ENCODE results near the gene SPAG8. TPM values are rescaled to one million over a fixed set of nuclear protein-coding genes. Genes with fewer than 3 reads are reported as not detected.

Gene SPAG8
- 0.73 and 2.2 TPM in 2 replicates for total RNA-seq

GRCh38 chr9:35812025-35812602 is at the start of gene SPAG8:
TSS of gene SPAG8 (minus strand) at chr9:35812262. CDS start at chr9:35812147, 115 bp downstream.

GRCh38 chr9:35829084-35829763 is 17.2 kb upstream of the SPAG8 start, which contains the start of gene TMEM8B:
TSS of gene TMEM8B (plus strand) at chr9:35829228. CDS start at chr9:35829448, 220 bp downstream.

GRCh38 chr9:35828716-35829083 is 16.6 kb upstream of the SPAG8 start, which contains the start of gene FAM221B:
TSS of gene FAM221B (minus strand) at chr9:35828732. CDS start at chr9:35826161, 2,571 bp downstream.

GRCh38 chr9:35814841-35815543 is 2.9 kb upstream of the SPAG8 start, which contains the start of gene HINT2:
TSS of gene HINT2 (minus strand) at chr9:35815042. CDS start at chr9:35814979, 63 bp downstream.

GRCh38 chr9:35791297-35791921 is 20.7 kb downstream of the SPAG8 start, which contains the start of gene NPR2:
TSS of gene NPR2 (plus strand) at chr9:35791591. CDS start at chr9:35792409, 818 bp downstream.

Small RNA genes lying within 50 kb of the gene (small RNA-seq; reads per million reads assigned to genes)
- 0.49 reads per million, percentile 29 among the genes with 10 or more reads in this experiment for gene HINT2

Other genes with a start within 250 kb of the SPAG8 start
- 10.9 and 11.8 TPM in 2 replicates for gene TESK1, start 207.0 kb downstream of the SPAG8 start, total RNA-seq
- 1.6 and 4.4 TPM in 2 replicates for gene CD72, start 193.8 kb downstream of the SPAG8 start, total RNA-seq
- 1.1 TPM in 1 of 2 replicates, not detected in the other for gene SIT1, start 161.3 kb downstream of the SPAG8 start, total RNA-seq
- 167,582 and 231,316 TPM in 2 replicates for gene RMRP, start 154.2 kb downstream of the SPAG8 start, total RNA-seq
- 9.6 and 13.6 TPM in 2 replicates for gene CCDC107, start 154.0 kb downstream of the SPAG8 start, total RNA-seq
- 1.5 and 5.5 TPM in 2 replicates for gene ARHGEF39, start 147.1 kb downstream of the SPAG8 start, total RNA-seq
- 0.20 and 1.1 TPM in 2 replicates for gene CA9, start 138.3 kb downstream of the SPAG8 start, total RNA-seq
- gene TPM2, start 122.3 kb downstream of the SPAG8 start, total RNA-seq = 338 and 431 TPM in 2 replicates
- gene TLN1, start 80.1 kb downstream of the SPAG8 start, total RNA-seq = 248 and 253 TPM in 2 replicates
- 36.7 and 39.9 TPM in 2 replicates for gene CREB3, start 79.6 kb downstream of the SPAG8 start, total RNA-seq
- 23.1 and 31.1 TPM in 2 replicates for gene GBA2, start 63.0 kb downstream of the SPAG8 start, total RNA-seq
- 9.2 and 14.3 TPM in 2 replicates for gene RGP1, start 63.0 kb downstream of the SPAG8 start, total RNA-seq
- not detected in 2 replicates for gene MSMP, start 58.0 kb downstream of the SPAG8 start, total RNA-seq
- gene NPR2, start 20.7 kb downstream of the SPAG8 start, total RNA-seq = 21.3 and 26.5 TPM in 2 replicates
- 19.4 and 23.9 TPM in 2 replicates for gene HINT2, start 2.8 kb upstream of the SPAG8 start, total RNA-seq
- gene FAM221B, start 16.5 kb upstream of the SPAG8 start, total RNA-seq = not detected in 2 replicates
- gene TMEM8B, start 17.0 kb upstream of the SPAG8 start, total RNA-seq = 1.6 and 2.2 TPM in 2 replicates
- not detected in 2 replicates for gene OR13J1, start 58.1 kb upstream of the SPAG8 start, total RNA-seq
- gene HRCT1, start 93.9 kb upstream of the SPAG8 start, total RNA-seq = 1.4 and 1.8 TPM in 2 replicates
- gene SPAAR, start 97.2 kb upstream of the SPAG8 start, total RNA-seq = 0.20 and 0.37 TPM in 2 replicates
- 0.37 TPM in 1 of 2 replicates, not detected in the other for gene OR2S2, start 145.9 kb upstream of the SPAG8 start, total RNA-seq
- gene RECK, start 224.7 kb upstream of the SPAG8 start, total RNA-seq = 32.8 and 45.6 TPM in 2 replicates

Measured in subcutaneous preadipocyte (primary cell).